Type B pancreatic cell (in vitro differentiated cells): ENCODE measurements around the gene RAD51B. TPM values are rescaled to one million over a fixed set of nuclear protein-coding genes. Genes with fewer than 3 reads are reported as not detected.

Experiments
- DNase-seq: peaks from one replicate; pipeline ENCODE4 v3.0.0; 2021; ENCODE audit warnings: mixed read lengths; ENCODE audit not compliant: unreplicated experiment; ENCODE audit errors: extremely low spot score
- H3K27ac Mint-ChIP-seq: 2 replicates; pipeline ENCODE4 v1.8.0; 2021; ENCODE audit warnings: mild to moderate bottlenecking, mixed read lengths
- H3K27me3 Mint-ChIP-seq: 2 replicates; pipeline ENCODE4 v1.8.0; 2021; ENCODE audit warnings: mixed read lengths
- H3K36me3 Mint-ChIP-seq: 2 replicates; pipeline ENCODE4 v1.8.0; 2021; ENCODE audit warnings: mixed read lengths
- H3K4me1 Mint-ChIP-seq: one replicate; pipeline ENCODE4 v1.8.0; 2021; ENCODE audit warnings: mixed read lengths; ENCODE audit not compliant: unreplicated experiment
- H3K4me3 Mint-ChIP-seq: 2 replicates; pipeline ENCODE4 v1.8.0; 2021; ENCODE audit warnings: mild to moderate bottlenecking, mixed read lengths
- H3K9me3 Mint-ChIP-seq: 2 replicates; pipeline ENCODE4 v1.8.0; 2021; ENCODE audit warnings: mixed read lengths
- CTCF ChIP-seq: fragments of 200-600 bp; sonication (generic); conservative IDR thresholded peaks from 2 replicates; pipeline ENCODE4 v1.5.0; 2021; ENCODE audit warnings: antibody characterized with exemption, mild to moderate bottlenecking
- total RNA-seq: library from RNA; stranded (reverse); gene quantifications from 2 replicates; pipeline ENCODE4 v1.2.1, GENCODE V29; 2021; ENCODE audit warnings: low replicate concordance

RAD51B gene
- total RNA-seq, 1 donor from 2014 or later, result 27.3 TPM

- no peaks in the 10 kb centered on the region for H3K27me3 Mint-ChIP-seq
- no peak for TF ChIP-seq CTCF
- peaks cover 24% of the 10 kb centered on the region for H3K4me1 Mint-ChIP-seq
- H3K27ac Mint-ChIP-seq, result no peak overlapping the region
- H3K36me3 Mint-ChIP-seq, result peaks cover 18% of the 10 kb centered on the region
- peaks cover 8% of the 10 kb centered on the region for H3K9me3 Mint-ChIP-seq
- DNase-seq, result no peak
- no peak overlapping the region for H3K4me3 Mint-ChIP-seq
These were observed 402.6 kb downstream of the RAD51B start for GRCh38 chr14:68222154-68222553.

GRCh38 chr14:68222726-68223125, 403.1 kb downstream of the RAD51B start:
- Mint-ChIP-seq H3K9me3 (peaks cover 5% of the 10 kb centered on the region), H3K27me3 (no peaks in the 10 kb centered on the region), H3K36me3 (peaks cover 16% of the 10 kb centered on the region), H3K4me1 (peaks cover 18% of the 10 kb centered on the region), H3K4me3 (no peak overlapping the region), H3K27ac (no peak overlapping the region)
- TF ChIP-seq CTCF, result no peak
- no peak for DNase-seq

DNA sequence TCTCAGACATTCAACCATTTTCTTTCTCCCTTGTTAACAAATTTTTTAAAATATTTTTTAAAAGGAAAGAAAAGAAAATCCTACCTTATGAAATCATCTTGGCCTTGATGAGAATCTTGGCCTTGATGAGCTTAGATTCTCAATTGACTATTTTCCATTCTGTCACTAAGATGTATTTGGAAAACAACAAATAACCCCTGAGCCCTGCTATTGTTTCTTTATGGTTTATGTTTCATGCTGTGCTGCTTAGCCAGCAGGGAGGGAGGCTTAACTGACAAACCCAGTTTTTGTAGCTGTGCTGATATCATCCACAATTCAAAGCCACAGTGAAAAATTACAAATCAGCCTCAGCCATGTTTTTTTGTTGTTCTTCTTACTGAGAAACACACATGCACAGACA, 404.1 kb downstream of the RAD51B start:
- Mint-ChIP-seq H3K27ac (no peak overlapping the region), H3K9me3 (peaks cover 5% of the 10 kb centered on the region), H3K36me3 (peaks cover 16% of the 10 kb centered on the region), H3K27me3 (no peaks in the 10 kb centered on the region), H3K4me1 (peaks cover 11% of the 10 kb centered on the region), H3K4me3 (no peak overlapping the region)
- no peak for DNase-seq
- no peak for TF ChIP-seq CTCF

- no peak for DNase-seq
- TF ChIP-seq CTCF, result no peak
- H3K27ac Mint-ChIP-seq, result no peak overlapping the region
- H3K36me3 Mint-ChIP-seq, result peaks cover 10% of the 10 kb centered on the region
- H3K4me1 Mint-ChIP-seq, result peaks cover 8% of the 10 kb centered on the region
- H3K9me3 Mint-ChIP-seq, result peaks cover 5% of the 10 kb centered on the region
- H3K4me3 Mint-ChIP-seq, result no peak overlapping the region
- no peaks in the 10 kb centered on the region for H3K27me3 Mint-ChIP-seq
These were observed 405.7 kb downstream of the RAD51B start for GRCh38 chr14:68225321-68225720.

DNA sequence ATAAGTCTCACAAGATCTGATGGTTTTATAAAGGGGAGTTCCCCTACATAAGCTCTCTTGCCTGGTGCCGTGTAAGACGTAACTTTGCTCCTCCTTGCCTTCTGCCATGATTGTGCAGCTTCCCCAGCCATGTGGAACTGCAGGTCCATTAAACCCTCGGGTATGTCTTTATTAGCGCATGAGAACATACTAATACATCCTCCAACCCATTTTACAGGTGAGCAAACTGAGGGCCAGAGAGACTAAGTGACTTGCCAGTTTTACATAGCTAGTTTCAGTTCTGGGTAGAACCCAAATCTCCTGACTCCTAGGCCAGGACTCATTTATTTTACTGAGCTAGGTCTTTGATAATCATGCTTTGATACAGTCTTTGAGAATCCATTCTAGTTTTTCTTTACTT, 406.9 kb downstream of the RAD51B start:
- no peaks in the 10 kb centered on the region for H3K27me3 Mint-ChIP-seq
- peaks cover 3% of the 10 kb centered on the region for H3K36me3 Mint-ChIP-seq
- H3K4me1 Mint-ChIP-seq, result peaks cover 8% of the 10 kb centered on the region
- no peak for DNase-seq
- no peak for TF ChIP-seq CTCF
- H3K27ac Mint-ChIP-seq, result no peak overlapping the region
- no peaks in the 10 kb centered on the region for H3K9me3 Mint-ChIP-seq
- H3K4me3 Mint-ChIP-seq, result no peak overlapping the region

- no peaks in the 10 kb centered on the region for H3K9me3 Mint-ChIP-seq
- H3K4me3 Mint-ChIP-seq, result no peak overlapping the region
- H3K27me3 Mint-ChIP-seq, result no peaks in the 10 kb centered on the region
- no peak for DNase-seq
- TF ChIP-seq CTCF, result no peak
- peaks cover 3% of the 10 kb centered on the region for H3K36me3 Mint-ChIP-seq
- H3K27ac Mint-ChIP-seq, result no peak overlapping the region
- H3K4me1 Mint-ChIP-seq, result peaks cover 7% of the 10 kb centered on the region
These were observed 409.1 kb downstream of the RAD51B start for GRCh38 chr14:68228656-68229055.
